ENCODE measurements around the gene SBF2.

Gene SBF2

DNA sequence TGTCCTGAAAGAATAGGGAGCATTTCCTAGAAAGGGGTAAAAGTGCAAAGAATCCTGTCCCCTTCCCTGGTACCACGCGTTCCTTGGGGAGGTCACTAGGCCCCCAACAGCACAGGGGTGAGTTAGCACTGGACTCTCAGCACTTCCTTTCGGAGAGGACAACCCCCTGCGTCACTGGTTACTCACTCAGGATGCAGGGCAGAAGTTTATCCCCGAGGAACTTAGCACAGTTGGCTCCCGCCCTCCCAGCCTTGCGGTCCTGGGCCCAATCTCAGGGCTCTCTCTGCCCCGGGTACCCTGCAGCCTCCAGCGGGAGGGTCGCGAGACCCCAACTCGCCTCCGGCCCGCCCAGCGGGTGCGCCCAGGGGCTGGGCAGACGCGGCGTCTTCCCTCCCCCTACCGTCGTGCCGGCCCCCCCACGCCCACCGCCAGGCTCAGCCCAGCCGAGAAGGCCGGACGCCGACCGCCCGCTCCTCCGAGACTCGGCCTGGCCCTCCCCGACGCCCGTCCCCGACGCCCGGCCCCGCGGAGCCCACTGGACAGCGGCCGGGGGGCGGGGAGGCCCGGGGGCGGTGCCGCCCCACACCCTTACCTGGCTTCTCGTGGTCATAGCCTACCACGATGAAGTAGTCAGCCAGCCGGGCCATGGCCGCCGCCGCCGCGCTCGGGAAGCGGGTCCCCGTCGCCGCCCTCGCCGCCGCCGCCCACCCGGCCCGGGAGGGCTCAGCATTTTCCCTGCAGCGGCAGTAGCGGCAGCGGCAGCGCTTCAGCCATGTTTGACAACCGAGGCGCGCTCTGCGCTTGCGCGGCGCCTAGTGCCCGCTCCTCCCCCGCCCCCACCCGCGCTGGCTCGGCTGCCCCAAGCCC is at the start of gene SBF2:
TSS of gene SBF2 (minus strand) at position 797 of the 867 bp plus-strand sequence. CDS start at position 647, 150 bp downstream.
- H3K79me2 ChIP-seq (ENCODE audit: insufficient read depth, low read depth) = no peaks in the 10 kb centered on the region
- H3K4me3 ChIP-seq (IDR thresholded peaks at IDR 0.05; ENCODE audit: insufficient read depth, low read depth, low read length) = no peak within 1 kb of the TSS
- H3K27me3 ChIP-seq (ENCODE audit: insufficient read depth, low read depth) = no peaks in the 10 kb centered on the region; the same call in 1 of the 2 replicates
- no peaks in the 10 kb centered on the region for H4K20me1 ChIP-seq (ENCODE audit: insufficient read depth)
- H3K4me1 ChIP-seq (ENCODE audit: low read depth, poor library complexity, severe bottlenecking) = peaks cover 56% of the 10 kb centered on the region
- peak within 1 kb of the TSS; percentile 98 for H3K4me2 ChIP-seq
- peak within 1 kb of the TSS; percentile 76 for H3K9ac ChIP-seq
- no peaks in the 10 kb centered on the region for H3K36me3 ChIP-seq (ENCODE audit: insufficient read depth)
- TF ChIP-seq, protein P1, sequence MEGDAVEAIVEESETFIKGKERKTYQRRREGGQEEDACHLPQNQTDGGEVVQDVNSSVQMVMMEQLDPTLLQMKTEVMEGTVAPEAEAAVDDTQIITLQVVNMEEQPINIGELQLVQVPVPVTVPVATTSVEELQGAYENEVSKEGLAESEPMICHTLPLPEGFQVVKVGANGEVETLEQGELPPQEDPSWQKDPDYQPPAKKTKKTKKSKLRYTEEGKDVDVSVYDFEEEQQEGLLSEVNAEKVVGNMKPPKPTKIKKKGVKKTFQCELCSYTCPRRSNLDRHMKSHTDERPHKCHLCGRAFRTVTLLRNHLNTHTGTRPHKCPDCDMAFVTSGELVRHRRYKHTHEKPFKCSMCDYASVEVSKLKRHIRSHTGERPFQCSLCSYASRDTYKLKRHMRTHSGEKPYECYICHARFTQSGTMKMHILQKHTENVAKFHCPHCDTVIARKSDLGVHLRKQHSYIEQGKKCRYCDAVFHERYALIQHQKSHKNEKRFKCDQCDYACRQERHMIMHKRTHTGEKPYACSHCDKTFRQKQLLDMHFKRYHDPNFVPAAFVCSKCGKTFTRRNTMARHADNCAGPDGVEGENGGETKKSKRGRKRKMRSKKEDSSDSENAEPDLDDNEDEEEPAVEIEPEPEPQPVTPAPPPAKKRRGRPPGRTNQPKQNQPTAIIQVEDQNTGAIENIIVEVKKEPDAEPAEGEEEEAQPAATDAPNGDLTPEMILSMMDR (conservative IDR thresholded peaks at IDR 0.05; ENCODE audit: low read depth, low read length) = no peak
- peak within 1 kb of the TSS; percentile 99 for H2AFZ ChIP-seq (ENCODE audit: low read depth)
- no peak within 1 kb of the TSS; the same call in 1 of the 2 replicates for H3K27ac ChIP-seq

DNA sequence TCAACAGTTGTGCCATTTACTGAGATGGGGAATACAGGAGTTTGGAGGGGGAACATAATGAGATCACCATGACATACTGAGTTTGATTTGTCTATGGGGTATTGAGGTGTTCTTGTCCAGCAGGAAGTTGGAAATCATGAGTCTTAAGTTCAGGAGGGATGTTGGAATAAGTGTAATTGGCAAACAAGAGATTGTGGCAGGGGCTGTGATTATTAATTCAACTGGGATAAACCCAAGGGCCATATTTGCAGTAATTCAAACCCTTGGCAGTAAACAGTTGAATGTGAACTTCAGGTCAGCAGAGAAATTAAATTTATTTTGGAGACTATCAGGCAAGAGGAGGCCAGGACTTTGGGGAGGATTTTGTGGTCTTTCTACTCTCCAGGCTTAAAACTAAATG is 44.3 kb upstream of the SBF2 start:
- Histone ChIP-seq H3K4me1 (ENCODE audit: low read depth, poor library complexity, severe bottlenecking) (no peaks in the 10 kb centered on the region), H3K36me3 (ENCODE audit: insufficient read depth) (no peaks in the 10 kb centered on the region), H3K27me3 (ENCODE audit: insufficient read depth, low read depth) (no peaks in the 10 kb centered on the region), H3K79me2 (ENCODE audit: insufficient read depth, low read depth) (no peaks in the 10 kb centered on the region), H3K4me3 (IDR thresholded peaks at IDR 0.05; ENCODE audit: insufficient read depth, low read depth, low read length) (no peak overlapping the region), H4K20me1 (ENCODE audit: insufficient read depth) (no peaks in the 10 kb centered on the region), H2AFZ (ENCODE audit: low read depth) (no peak overlapping the region), H3K9ac (no peak overlapping the region), H3K27ac (no peak overlapping the region), H3K4me2 (no peak overlapping the region)
- TF ChIP-seq, protein P1 (conservative IDR thresholded peaks at IDR 0.05; ENCODE audit: low read depth, low read length) = no peak

DNA sequence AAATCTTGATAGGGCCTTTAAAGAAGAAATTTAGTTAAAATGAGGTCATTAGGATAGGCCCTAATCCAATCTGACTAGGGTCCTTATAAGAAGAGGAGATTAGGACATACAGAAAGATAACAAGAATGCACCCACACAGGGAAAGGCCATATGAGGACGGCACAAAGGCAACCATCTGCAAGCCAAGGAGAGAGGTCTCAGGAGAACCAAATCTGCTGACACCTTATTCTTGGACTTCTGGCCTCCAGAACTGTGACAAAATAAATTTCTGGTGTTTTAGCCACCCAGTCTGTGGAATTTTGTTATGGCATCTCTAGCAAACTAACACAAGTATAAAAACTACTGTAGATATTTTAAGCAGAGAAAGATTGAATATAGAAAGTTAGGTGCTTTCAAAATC is 39.5 kb upstream of the SBF2 start:
- TF ChIP-seq, protein P1 (conservative IDR thresholded peaks at IDR 0.05; ENCODE audit: low read depth, low read length) = no peak
- Histone ChIP-seq H4K20me1 (ENCODE audit: insufficient read depth) (no peaks in the 10 kb centered on the region), H3K27me3 (ENCODE audit: insufficient read depth, low read depth) (no peaks in the 10 kb centered on the region), H3K4me3 (IDR thresholded peaks at IDR 0.05; ENCODE audit: insufficient read depth, low read depth, low read length) (no peak overlapping the region), H3K36me3 (ENCODE audit: insufficient read depth) (no peaks in the 10 kb centered on the region), H3K4me1 (ENCODE audit: low read depth, poor library complexity, severe bottlenecking) (no peaks in the 10 kb centered on the region), H3K27ac (no peak overlapping the region), H2AFZ (ENCODE audit: low read depth) (no peak overlapping the region), H3K9ac (no peak overlapping the region), H3K4me2 (no peak overlapping the region), H3K79me2 (ENCODE audit: insufficient read depth, low read depth) (no peaks in the 10 kb centered on the region)

DNA sequence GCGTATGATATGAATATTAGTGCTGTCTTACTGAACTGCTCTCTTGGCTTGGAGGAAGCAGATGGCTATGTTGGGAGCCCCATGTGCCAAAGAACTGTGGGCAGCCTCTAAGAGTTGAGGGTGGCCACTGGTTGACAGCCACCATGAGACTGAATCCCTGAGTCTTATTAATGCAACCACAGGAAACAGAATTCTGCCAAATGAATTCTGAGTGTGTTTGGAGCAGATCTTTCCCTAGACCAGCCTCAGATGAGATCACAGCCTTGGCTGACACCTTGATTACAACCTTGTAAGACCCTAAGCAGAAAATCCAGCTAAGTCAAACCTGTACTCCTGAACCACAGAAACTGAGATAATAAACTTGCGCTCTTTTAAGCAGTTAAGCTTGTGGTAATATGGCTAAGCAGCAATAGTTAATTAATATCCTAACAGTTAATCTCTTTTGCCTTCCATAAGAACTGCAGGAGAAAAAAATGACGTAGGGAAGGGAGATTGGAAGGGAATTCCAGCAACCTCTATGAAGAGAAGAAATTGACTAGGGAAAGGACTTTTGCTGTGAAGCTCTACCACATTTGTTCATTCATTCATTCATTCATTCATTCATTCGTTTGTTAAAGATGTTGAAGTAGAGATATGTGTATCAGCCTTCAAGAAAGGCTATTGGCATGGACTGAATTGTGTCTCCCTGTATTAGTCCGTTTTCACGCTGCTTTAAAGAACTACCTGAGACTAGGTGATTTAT is 37.7 kb upstream of the SBF2 start:
- H3K9ac ChIP-seq = no peak overlapping the region
- H3K79me2 ChIP-seq (ENCODE audit: insufficient read depth, low read depth) = no peaks in the 10 kb centered on the region
- no peaks in the 10 kb centered on the region for H3K4me1 ChIP-seq (ENCODE audit: low read depth, poor library complexity, severe bottlenecking)
- TF ChIP-seq, protein P1 (conservative IDR thresholded peaks at IDR 0.05; ENCODE audit: low read depth, low read length) = no peak
- no peak overlapping the region for H3K4me2 ChIP-seq
- H3K36me3 ChIP-seq (ENCODE audit: insufficient read depth) = no peaks in the 10 kb centered on the region
- no peak overlapping the region for H3K4me3 ChIP-seq (IDR thresholded peaks at IDR 0.05; ENCODE audit: insufficient read depth, low read depth, low read length)
- no peak overlapping the region for H2AFZ ChIP-seq (ENCODE audit: low read depth)
- no peak overlapping the region for H3K27ac ChIP-seq
- no peaks in the 10 kb centered on the region for H4K20me1 ChIP-seq (ENCODE audit: insufficient read depth)
- no peaks in the 10 kb centered on the region for H3K27me3 ChIP-seq (ENCODE audit: insufficient read depth, low read depth)

Data from KMS-11 (cell line).